Dermis blood vessel endothelial cell (primary cell): Measurements from ENCODE around the gene GNB1. TPM values are rescaled to one million over a fixed set of nuclear protein-coding genes. Genes with fewer than 3 reads are reported as not detected.
"Not testable (repeated sequence)": the region's sequence is repeated elsewhere in the genome, so short reads cannot be mapped to it uniquely, and the experiment has no call there.

Experiments used
- DNase-seq: peaks from one replicate; pipeline ENCODE4 v3.0.0; 2010
- total RNA-seq: library from RNA; depleted of rRNA; stranded (reverse); fragments of >200 nt; gene quantifications from 2 replicates; pipeline ENCODE4 v1.2.3, GENCODE V29; 2014

GNB1 gene
- total RNA-seq, 1 donor from 2014 or later: 87.8 TPM

DNA sequence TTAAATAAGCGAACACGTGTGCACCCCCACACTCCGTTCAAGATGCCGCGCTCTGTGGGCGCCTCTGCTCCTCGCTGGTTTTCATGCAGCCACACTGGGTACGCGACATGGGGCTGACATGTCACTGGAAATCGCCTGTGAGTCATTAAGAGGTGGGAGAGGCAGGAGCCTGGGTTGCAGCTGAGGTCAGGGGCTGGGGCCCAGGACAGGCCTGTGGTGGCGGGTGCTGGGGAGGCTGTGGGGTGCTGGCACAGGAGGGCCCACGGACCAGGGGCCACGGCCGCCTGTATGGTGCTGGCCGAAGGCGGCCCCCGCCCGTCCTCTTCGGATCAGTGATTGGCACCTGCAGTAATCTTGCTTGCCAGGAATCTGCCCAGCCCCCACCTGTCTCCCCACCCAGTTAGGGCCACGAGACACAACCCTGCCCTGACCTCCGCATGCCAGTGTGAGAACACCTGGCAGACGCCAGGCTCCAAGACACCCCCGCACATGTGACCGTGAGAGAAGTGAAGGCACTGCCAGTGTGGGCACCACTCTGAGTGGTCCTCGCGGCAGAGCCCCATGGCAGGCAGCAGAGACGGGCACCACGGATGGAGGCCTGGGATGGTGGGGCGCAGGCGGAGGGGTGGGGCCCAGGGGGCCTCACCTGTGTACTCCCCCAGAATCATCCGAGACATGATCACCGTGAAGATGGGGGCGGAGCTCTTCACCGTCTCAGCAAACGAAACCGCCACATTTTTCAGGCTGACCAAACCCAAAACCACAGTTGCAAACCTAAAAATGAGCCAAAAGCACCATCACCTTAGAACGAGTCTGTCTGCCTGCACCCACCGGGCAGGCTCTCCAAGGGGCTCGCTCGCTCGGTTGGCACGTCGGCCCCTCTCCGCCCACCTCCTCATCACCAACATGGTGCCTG, 153.0 kb downstream of the GNB1 start:
- DNase-seq: not testable (repeated sequence)

Other genes starting within 250 kb of the GNB1 start
- gene CDK11B, start 232.1 kb downstream of the GNB1 start, total RNA-seq: 12.3 and 13.2 TPM in 2 replicates
- gene SLC35E2B, start 198.3 kb downstream of the GNB1 start, total RNA-seq: 25.2 and 32.8 TPM in 2 replicates
- 8.5 and 11.7 TPM in 2 replicates for gene CDK11A, start 166.7 kb downstream of the GNB1 start, total RNA-seq
- 44.6 and 52.1 TPM in 2 replicates for gene NADK, start 112.6 kb downstream of the GNB1 start, total RNA-seq
- 0.34 TPM in 1 of 2 replicates, not detected in the other for gene CALML6, start 24.2 kb upstream of the GNB1 start, total RNA-seq
- gene TMEM52, start 28.2 kb upstream of the GNB1 start, total RNA-seq: 0.37 TPM in 1 of 2 replicates, not detected in the other
- not detected in 2 replicates for gene CFAP74, start 112.7 kb upstream of the GNB1 start, total RNA-seq
- 0.33 and 0.51 TPM in 2 replicates for gene GABRD, start 128.3 kb upstream of the GNB1 start, total RNA-seq
- 20.6 and 22.8 TPM in 2 replicates for gene PRKCZ, start 159.3 kb upstream of the GNB1 start, total RNA-seq